HG02973 (cell line): Measurements from ENCODE around the gene CHFR.
"Not testable (repeated sequence)": the region's sequence is repeated elsewhere in the genome, so short reads cannot be mapped to it uniquely, and the experiment has no call there.

ENCODE experiments used
- ATAC-seq: cut with Tn5 transposase; IDR thresholded peaks from one replicate; pipeline ENCODE4 v1.9.1; 2021; ENCODE audit warnings: moderate library complexity; ENCODE audit not compliant: unreplicated experiment

The CHFR gene

DNA sequence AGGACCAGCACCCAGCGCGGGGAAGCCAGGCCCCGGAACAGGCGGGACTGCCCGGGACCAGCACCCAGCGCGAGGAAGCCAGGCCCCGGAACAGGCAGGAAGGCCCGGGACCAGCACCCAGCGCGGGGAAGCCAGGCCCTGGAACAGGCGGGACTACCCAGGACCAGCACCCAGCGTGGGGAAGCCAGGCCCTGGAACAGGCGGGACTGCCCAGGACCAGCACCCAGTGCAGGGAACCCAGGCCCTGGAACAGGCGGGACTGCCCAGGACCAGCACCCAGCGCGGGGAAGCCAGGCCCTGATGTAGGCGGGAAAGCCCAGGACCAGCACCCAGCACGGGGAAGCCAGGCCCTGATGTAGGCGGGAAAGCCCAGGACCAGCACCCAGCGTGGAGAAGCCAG, 12.8 kb downstream of the CHFR start:
- ATAC-seq, result not testable (repeated sequence)

DNA sequence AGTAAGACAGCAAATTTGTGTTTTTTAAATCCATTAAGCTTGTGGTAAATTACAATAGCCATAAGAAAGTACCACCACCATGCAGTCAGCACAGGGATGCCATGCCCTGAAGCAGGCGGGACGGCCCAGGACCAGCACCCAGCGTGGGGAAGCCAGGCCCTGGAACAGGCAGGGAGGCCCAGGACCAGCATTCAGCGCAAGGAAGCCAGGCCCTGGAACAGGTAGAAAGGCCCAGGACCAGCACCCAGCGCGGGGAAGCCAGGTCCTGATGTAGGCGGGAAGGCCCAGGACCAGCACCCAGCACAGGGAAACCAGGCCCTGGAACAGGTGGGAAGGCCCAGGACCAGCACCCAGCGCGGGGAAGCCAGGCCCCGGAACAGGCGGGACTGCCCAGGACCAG, 13.2 kb downstream of the CHFR start:
- no peak for ATAC-seq

DNA sequence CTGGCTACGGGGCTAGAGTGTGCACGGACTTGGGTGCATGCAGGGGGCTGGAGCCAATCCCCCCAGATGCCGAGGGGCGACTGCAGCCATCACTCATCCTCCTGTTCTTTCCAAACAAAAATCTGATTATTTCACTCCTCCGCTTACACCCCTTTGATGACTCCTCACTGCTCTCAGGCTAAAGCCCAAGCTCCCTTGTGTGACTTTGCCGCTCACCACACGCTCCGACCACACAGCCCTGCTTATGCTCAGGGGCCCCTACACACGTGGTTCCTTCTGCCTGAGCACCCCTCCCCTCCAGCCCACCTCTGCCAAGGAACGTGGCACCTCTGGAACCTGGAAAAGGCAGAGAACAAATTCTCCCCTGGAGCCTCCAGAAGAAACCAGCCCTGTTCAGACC, 13.7 kb downstream of the CHFR start:
- ATAC-seq, result no peak

DNA sequence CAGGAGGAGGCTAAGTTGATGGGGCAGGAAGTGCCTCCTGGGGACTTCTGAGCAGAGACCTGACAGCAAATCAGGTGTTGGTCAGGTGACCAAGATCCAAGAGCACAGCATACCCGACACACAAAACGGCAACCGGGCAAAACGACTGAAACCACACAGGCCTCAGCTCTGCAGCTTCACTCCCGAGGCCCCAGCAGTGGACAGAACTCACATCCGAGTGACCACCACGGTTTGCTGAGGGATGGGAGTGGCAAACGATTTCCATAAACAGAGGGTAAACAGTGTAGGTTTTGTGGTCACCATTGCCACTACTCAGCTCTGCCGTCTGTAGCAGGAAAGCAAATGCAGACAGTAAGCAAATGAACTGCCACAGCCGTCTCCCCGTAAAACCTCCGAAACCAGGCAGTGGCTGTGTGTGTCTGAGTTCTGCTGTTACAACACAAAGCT, 14.4 kb downstream of the CHFR start:
- ATAC-seq, result no peak

DNA sequence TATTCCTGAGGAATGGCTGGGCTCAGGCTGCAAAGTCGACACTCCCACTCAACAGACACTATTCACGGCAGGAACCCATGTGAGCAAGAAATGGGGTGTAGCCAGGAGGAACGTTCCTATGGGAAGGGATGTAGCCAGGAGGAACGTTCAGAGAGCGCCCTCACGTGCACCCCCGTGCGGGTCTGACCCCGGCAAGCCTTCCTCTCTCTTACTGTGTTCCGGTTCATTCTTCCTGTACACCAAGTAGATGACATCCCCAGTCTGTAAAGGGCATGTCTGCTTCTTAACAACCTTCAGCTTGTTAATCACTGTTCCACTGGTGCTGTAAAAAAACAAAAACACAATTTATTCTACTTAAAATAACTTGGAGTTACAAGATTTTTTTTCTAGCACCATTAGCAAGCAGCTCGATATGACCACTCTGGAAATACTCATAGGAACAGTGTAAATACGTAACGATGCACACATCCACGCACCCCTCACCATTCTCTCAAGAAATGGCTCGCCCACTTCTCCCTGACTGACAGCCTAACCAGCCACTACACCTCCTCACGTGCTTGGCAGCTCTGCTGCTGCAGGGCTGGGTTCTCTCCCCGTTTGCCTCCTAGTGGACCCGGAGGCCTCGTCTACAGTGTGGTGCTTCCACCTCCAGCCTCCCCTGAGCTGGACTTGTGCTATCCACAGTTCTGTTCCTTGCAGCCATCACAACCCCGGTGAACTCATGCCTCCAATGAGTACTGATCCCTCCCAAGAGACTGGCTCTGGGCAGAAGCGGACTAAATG, 15.1 kb downstream of the CHFR start:
- no peak for ATAC-seq

DNA sequence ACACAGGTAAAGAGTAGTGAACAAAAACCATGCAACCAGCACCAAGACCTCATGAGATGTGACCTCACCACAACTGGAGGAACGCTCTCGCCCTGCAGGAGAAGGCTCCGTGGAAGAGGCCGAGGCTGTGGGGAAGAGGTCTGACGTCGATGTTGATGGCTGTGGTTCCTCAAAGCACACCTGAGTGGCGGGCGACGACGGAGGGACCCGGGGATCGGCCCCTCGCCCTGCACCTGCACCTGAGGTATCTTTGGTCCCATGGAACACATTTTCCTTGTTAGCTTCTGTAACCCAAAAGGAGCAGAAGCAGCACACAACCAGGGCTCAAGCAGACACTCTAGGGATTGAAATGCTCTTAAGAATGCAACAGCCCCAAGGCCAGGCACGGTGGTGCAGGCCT, 17.9 kb downstream of the CHFR start:
- ATAC-seq, result no peak

DNA sequence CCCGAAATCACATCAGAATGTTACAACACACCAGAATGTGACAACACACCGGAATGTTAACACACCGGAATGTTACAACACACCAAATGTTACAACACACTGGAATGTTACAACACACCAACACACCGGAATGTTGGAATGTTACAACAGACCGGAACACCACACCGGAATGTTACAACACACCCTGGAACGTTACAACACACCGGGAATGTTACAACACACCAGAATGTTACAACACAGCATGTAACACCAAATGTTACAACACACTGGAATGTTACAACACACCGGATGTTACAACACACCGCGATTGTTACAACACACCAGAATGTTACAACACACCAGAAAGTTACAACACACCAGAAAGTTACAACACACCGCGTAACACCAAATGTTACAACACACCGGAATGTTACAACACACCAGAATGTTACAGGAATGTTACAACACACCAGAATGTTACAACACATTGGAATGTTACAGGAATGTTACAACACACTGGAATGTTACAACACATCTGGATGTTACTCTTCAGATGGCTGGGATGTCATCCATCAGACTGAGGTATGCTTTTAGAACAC, 21.1 kb downstream of the CHFR start:
- ATAC-seq, result no peak

DNA sequence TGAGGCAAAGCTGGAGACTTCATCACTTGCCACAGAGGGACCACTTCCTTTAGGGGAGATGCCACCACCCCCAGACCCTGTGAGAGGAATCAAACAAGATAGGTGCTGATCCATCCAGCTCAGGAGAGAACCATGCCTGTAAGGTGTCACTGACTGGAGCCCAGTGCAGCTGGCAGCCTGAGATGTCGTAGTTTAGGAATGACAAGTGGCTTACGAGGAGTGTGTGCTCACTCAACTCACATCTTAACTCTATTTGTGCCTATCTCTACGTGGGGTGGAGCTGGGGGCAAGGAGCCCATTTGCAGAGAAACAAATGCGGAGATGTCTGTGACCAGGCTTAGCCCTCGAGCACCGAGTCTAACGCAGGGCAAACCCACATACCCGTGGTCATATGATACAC, 25.8 kb downstream of the CHFR start:
- ATAC-seq, result no peak

DNA sequence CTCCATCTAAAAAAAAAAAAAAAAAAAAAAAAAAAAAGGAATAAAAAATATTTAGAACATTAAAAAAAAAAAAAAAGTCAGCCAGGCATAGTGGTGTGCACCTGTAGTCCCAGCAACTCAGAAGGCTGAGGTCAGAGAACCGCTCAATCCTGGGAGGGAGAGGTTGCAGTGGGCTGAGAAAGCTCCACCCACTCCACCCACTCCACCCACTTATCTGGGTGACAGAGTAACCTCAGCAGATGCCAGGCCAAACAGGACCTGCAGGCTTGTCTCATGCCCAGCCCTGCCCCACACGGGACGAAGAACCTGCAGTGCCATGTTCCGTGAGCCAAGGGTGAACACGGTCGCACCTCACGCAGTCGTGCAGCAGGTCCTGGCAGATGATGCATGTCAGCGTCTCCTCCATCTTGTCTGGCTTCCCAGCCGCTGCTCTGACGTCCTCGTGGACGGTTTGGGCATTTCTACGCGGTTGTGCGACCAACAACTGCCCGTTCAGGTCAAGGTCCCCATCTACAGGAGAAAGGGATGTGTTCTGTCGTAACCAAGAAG, 28.6 kb downstream of the CHFR start:
- ATAC-seq, result no peak

DNA sequence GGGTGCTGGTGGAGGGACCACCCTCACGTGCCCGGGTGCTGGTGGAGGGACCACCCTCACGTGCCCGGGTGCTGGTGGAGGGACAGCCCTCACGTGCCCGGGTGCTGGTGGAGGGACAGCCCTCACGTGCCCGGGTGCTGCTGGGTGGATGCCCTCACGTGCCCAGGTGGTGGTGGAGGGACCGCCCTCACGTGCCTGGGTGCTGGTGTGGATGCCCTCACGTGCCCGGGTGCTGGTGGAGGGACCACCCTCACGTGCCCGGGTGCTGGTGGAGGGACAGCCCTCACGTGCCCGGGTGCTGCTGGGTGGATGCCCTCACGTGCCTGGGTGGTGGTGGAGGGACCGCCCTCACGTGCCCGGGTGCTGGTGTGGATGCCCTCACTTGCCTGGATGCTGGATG, 30.4 kb downstream of the CHFR start:
- not testable (repeated sequence) for ATAC-seq

DNA sequence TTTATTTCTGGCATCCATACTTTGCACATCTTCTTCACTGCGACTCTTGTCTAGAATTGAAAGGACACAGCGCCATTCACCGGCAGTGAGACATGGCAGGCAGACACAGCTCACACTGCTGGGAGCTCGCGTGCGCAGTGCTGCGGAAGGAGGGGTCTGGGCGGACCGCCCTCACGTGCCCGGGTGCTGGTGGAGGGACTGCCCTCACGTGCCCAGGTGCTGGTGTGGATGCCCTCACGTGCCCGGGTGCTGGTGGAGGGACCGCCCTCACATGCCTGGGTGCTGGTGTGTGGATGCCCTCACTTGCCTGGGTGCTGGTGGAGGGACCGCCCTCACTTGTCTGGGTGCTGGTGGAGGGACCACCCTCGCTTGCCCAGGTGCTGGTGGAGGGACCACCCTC, 30.8 kb downstream of the CHFR start:
- ATAC-seq, result no peak

DNA sequence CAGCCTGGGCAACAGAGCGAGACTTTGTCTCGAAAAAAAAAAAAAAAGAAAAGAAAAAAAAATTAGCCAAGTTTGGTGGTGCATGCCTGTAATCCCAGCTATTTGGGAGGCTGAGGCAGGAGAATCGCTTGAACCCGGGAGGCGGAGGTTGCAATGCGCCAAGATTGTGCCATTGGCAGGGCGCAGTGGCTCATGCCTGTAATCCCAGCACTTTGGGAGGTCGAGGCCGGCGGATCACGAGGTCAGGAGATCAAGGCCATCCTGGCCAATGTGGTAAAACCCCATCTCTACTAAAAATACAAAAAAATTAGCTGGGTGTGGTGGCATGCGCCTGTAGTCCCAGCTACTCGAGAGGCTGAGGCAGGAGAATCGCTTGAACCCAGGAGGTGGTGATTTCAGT, 32.2 kb downstream of the CHFR start:
- not testable (repeated sequence) for ATAC-seq

DNA sequence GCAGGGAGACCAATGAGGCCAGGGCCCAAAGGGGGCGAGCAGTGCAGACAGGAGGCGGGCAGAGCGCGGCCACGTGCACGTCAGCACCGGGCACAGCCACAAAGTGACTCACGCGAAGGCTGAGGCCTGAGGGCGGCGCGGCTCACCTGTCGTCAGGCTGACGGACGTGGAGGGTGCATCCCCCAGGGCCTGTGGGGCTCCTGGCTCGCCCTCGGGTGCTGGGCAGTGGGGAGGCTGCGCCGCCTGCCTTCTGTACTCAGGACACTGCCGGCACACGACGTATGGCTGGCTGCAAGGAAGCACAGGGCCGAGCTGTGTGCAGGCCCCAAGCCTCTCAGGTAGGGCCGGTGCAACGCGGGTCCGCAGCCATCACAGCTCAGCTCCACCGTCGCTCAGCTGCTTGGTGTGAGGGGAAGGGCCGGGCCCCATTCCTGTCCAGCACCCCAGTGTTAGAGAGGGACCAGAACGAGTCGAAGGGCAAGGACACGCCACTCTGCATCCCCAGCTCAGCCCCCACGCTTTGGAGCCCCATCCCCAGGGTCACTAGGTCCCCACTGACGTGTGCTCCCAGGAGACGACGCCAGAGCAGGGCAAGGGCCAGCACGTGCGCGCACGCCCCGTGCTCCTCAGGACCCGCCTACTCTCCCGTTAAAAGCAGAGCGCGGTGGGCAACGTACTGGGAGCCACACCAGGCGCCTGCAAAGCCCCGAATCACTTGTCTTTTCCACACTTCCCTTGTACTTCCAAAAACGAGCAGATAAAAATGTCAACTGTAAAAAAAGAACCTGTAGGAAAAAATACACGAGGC, 33.9 kb downstream of the CHFR start:
- no peak for ATAC-seq

DNA sequence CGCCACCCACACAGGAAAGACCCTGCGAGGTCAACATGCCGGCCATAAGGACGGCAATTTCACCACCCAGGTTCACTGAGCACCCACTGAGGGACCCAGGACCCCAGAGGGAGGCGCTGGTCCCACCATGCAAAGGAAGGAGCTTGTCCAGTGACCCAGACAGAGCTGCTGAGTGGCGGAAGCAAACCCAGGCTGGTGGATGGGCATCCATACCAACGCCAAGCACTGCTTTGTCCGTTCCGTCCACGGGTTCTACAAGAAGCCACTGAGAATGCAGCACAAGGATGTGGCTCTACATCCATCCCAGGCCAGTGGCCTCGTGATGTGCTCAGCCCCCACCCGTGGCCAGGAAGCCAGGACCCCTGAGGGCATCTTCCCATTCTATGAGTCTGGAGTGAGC, 34.9 kb downstream of the CHFR start:
- no peak for ATAC-seq

DNA sequence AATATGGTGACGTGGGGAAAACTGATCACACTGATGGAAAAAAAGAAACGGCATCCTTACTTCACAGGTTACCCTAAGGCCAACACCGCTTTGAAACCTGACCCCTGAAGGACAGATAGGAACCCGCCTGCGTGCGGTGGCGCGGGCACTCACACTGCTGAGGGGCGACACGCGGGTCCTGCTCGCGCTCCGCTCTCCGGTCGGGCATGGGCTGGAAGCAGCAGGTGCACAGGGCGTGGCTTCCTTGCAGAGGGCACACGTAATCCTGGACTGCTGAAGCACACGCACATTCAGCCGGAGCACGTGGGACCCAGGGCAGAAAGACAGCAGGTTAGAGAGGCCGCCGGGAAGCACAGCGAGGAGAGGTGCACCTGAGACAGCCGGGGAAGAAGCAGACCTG, 35.9 kb downstream of the CHFR start:
- ATAC-seq, result no peak

DNA sequence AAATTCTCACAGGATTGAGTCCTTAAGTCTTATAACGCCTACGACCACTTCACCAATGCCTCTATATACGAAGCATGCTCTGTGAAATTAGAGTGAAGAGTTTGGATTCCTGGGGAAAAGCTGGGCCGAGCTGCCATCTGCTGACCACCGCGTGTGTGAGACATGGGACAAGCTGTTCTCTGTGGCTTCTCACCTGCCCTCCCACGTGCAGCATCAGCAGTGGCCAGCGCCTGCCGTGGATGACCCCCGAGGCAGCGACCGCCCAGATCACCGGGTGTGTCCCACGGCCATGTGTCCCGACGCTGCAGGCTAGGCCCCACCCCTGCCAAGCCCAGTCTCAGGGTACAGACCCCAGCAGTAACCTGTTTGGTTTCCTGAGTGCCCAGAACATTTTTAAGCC, 37.1 kb downstream of the CHFR start:
- ATAC-seq, result no peak

DNA sequence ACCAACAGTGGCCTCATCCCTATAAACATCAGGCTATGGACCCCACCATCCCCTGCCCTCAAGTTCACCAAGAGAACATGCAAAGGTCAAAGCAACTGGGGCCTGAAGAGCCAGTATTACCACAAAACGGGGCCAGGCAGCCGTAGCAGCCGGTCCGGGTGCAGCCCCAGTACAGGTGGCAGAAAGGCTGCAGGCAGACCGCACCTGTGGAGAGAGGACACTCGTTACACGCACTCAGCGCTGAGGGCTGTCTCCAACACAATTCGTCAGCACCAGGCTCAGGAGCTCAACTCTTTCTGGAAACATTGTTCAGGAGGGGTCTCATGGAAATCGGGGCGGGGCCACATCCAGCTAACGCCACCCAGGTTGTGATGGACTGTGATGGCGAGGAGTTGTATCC, 38.9 kb downstream of the CHFR start:
- no peak for ATAC-seq

DNA sequence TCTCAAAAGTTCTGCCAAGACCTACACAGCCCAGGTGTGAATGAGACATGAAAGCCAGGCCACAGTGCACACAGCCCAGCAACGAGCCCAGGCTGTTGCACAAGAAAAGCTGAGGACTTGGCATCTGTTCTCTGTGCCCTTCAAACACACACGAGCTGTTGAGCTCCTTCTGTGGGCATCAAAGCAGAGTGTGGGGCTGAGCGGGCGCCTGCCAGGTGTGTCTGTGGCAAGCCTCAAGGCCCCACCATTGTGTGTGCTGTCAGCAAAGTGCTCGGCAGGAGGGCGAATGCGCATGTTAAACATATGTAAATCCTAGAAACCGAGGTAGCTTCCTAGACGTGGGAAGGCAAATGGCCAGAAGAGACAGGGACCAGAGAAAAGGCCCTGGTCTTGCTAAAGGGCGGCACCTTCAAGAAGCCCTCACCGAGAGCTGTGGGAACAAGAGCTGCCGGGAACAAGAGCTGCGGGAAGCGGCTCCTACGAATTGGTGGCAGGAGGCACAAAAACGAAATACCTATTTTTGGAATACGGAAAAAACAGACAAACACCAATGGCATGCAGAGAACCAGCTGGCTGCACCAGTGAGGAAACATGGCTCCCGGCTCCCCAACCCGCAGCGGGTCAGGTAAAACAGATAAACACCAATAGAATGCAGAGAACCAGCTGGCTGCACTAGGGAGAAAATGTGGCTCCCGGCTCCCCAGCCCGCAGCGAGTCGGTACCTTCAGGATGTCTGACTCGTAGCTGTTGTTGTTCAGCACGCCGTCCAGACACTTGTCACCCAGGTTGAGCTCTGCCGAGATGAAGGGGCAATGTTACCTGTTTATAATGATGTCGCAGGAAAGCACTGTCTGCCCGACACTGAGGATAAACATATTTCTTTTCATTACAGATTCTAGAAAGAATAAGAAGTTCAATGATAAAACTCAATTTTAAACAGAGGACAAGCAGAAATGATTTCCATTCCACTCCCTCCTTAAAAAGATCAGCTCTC, 39.7 kb downstream of the CHFR start:
- no peak for ATAC-seq

DNA sequence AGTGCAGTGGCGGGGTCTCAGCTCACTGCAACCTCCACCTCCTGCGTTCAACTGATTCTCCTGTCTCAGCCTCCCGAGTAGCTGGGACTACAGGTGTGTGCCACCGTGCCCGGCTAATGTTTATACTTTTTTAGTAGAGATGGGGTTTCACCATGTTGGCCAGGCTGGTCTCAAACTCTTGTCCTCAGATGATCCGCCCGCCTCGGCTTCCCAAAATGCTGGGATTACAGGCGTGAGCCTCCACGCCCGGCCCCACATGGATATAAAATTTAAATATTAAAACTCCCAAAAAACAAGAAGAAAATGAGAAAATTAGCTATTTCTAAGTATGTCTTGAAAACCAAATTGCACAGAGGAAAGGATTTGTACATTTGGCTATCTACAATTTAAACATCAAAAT, 42.7 kb downstream of the CHFR start:
- ATAC-seq, result not testable (repeated sequence)

DNA sequence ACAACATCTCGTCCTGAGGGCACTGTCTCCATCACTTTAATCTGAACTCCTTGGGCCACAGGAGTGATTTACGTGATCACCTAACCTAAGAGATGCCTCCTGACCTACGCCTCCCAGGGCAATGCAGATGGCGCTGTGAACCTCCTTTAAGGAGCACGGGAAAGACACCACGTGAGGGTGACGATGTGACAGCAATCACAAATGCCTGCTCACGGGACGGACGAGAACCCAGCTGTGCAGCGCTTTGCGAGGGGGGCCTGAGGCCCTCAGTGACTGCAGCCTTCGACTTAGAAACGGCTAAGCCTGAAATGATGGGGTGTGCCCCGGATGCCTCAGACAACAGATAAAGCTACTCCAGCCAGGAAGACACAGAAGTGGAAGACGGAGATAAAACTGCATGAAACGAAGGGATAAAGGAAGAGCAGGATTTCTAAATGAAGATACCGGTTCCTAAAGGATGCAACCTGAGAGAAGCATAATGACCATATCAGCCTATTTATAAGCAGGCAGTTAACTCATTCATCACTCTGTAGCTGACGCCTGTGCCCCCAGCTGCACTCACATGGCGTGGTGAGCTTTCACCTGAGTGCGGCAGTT, 44.9 kb downstream of the CHFR start:
- ATAC-seq, result no peak
